HEK293 (cell line): Measurements from ENCODE around the gene NKAPD1.

Experiments used
- AEBP2 ChIP-seq: fragments of 450-650 bp; formaldehyde crosslinking; IDR thresholded peaks from 2 replicates; pipeline ENCODE4 v1.5.1; 2016; ENCODE audit warnings: missing biosample characterization, missing genetic modification characterization, borderline replicate concordance
- CTCF ChIP-seq: fragments of 450-650 bp; formaldehyde crosslinking; IDR thresholded peaks from 2 replicates; pipeline ENCODE4 v1.5.1; 2016; ENCODE audit warnings: missing biosample characterization, missing genetic modification characterization
- ELK4 ChIP-seq: IDR thresholded peaks from 2 replicates; pipeline ENCODE4 v1.6.1; 2011; ENCODE audit warnings: mild to moderate bottlenecking, low read depth, low read length, borderline replicate concordance
- TCF7L2 ChIP-seq: IDR thresholded peaks from 2 replicates; pipeline ENCODE4 v1.6.1; 2011; ENCODE audit warnings: low read depth, mild to moderate bottlenecking, inconsistent platforms, low read length, moderate library complexity, borderline replicate concordance
- ZNF140 ChIP-seq: fragments of 450-650 bp; formaldehyde crosslinking; IDR thresholded peaks from 2 replicates; pipeline ENCODE4 v1.5.1; 2016; ENCODE audit warnings: missing biosample characterization, missing genetic modification characterization
- ZNF214 ChIP-seq: fragments of 450-650 bp; formaldehyde crosslinking; IDR thresholded peaks from 2 replicates; pipeline ENCODE4 v1.5.1; 2017; ENCODE audit warnings: missing biosample characterization, mild to moderate bottlenecking, missing genetic modification characterization, borderline replicate concordance
- ZNF274 ChIP-seq, 2 experiments: fragments of 200-500 bp in 1 of 2; fragments of 450-650 bp in 1 of 2; sonication (Bioruptor generic) in 1 of 2; formaldehyde crosslinking in 1 of 2; IDR thresholded peaks; 2 replicates each; pipeline versions ENCODE4 v1.5.1 to v1.6.1; 2014 to 2016; ENCODE audit warnings: borderline replicate concordance in 1 of 2, inconsistent platforms in 1 of 2, low read length in 1 of 2, missing biosample characterization in 1 of 2, missing genetic modification characterization in 1 of 2
- ZNF530 ChIP-seq: fragments of 450-650 bp; formaldehyde crosslinking; IDR thresholded peaks from 2 replicates; pipeline ENCODE4 v1.5.1; 2016; ENCODE audit warnings: low read depth, missing biosample characterization, missing genetic modification characterization
- ZNF610 ChIP-seq: fragments of 450-650 bp; formaldehyde crosslinking; IDR thresholded peaks from 2 replicates; pipeline ENCODE4 v1.5.1; 2016; ENCODE audit warnings: missing biosample characterization, missing genetic modification characterization, borderline replicate concordance
- ZNF76 ChIP-seq: fragments of 450-650 bp; formaldehyde crosslinking; IDR thresholded peaks from 2 replicates; pipeline ENCODE4; 2016; ENCODE audit warnings: low read depth, missing biosample characterization, missing genetic modification characterization, borderline replicate concordance

GRCh38 chr11:112123129-112123528, 49.0 kb downstream of the NKAPD1 start:
- no peak for TF ChIP-seq ELK4
- TF ChIP-seq ZNF274 (IDR thresholded peaks at IDR 0.05; ENCODE audit: low read length) = no peak
- no peak for TF ChIP-seq ZNF274 (tag by site-specific recombination; IDR thresholded peaks at IDR 0.05; ENCODE audit: borderline replicate concordance)
- no peak for TF ChIP-seq ZNF610 (tag by site-specific recombination)
- TF ChIP-seq CTCF = no peak
- TF ChIP-seq ZNF140 (tag by site-specific recombination) = no peak
- TF ChIP-seq AEBP2 = no peak
- no peak for TF ChIP-seq ZNF214 (tag by site-specific recombination)
- TF ChIP-seq ZNF530 (tag by site-specific recombination) = no peak
- no peak for TF ChIP-seq ZNF76 (tag by site-specific recombination)
- TF ChIP-seq TCF7L2 = no peak
